Gastrocnemius medialis (tissue), 4 donors: ENCODE data around the gene ATP5PF.

Experiments
- CTCF ChIP-seq, 5 experiments: fragments of 450-650 bp in 3 of 5; fragments of 200-600 bp in 2 of 5; sonication (generic) in 2 of 5; IDR thresholded peaks in 4 of 5; conservative IDR thresholded peaks in 1 of 5; 1 replicate in 4 of 5; 2 replicates in 1 of 5; pipeline ENCODE4 v1.5.1; 2016 to 2019; ENCODE audit warnings: antibody characterized with exemption in 5 of 5, mild to moderate bottlenecking in 3 of 5, moderate library complexity in 3 of 5
- POLR2A ChIP-seq, 2 donors: fragments of 450-650 bp; IDR thresholded peaks; one replicate each; pipeline ENCODE4 v1.6.1; 2017; ENCODE audit warnings: antibody characterized with exemption in 2 of 2, mild to moderate bottlenecking in 2 of 2, moderate library complexity in 2 of 2

- no peak for TF ChIP-seq POLR2A (IDR thresholded peaks at IDR 0.05)
- no peak for TF ChIP-seq CTCF (IDR thresholded peaks at IDR 0.05 in 4 of 5, conservative IDR thresholded peaks at IDR 0.05 in 1 of 5)
Observed at GRCh38 chr21:25757531-25757930, 22.8 kb upstream of the ATP5PF start.
